ENCODE data around the gene POLR2J. TPM values are rescaled to one million over a fixed set of nuclear protein-coding genes. Genes with fewer than 3 reads are reported as not detected.

POLR2J gene
- total RNA-seq, 4 donors from 2014 or later: 8.2 to 38.8 (median 14.0) TPM

DNA sequence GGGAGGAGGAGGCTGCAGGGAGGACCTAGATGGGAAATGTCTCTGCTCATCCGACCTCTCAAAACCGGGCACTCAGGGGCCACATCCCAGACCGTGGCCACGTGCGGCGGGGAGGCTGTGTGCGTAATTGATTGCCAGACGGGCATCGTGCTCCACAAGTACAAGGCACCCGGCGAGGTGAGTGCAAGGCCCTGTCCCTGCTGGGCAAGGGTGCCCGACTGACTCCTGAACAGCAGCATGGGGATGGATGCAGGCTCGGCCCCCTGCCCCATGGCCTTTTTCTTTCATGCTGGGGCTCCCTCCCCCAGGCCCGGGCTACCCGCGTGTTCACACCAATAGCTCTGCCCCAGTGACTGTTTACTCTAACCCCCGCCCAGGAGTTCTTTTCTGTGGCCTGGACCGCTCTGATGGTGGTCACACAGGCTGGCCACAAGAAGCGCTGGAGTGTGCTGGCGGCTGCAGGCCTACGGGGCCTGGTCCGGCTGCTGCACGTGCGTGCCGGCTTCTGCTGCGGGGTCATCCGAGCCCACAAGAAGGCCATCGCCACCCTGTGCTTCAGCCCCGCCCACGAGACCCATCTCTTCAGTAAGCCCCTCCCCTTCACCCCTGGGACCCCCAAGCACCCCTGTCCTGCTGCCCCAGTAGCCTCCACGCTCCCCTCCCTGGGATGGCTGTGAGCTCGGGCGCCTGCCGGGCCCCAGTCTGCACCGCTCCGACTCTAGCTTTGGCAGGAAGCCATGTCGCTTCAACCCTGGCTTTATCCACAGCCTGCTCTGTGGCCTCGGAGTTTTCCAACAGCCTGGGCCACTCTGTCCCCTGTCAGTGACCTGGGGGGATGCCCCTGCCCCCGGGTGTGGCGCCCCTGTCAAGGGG, 10.0 kb downstream of the POLR2J start:
- Histone ChIP-seq H3K27ac (no peak overlapping the region), H3K4me3 (no peak overlapping the region), H3K27me3 (no peaks in the 10 kb centered on the region), H3K36me3 (no peaks in the 10 kb centered on the region), H3K4me1 (peaks cover 4 to 9% of the 10 kb centered on the region in 2 donors), H3K9me3 (no peaks in the 10 kb centered on the region)
- intact Hi-C loops (cut with DNase I; ENCODE audit: low total_unique reads): no loop called here
- TF ChIP-seq POLR2A (IDR thresholded peaks at IDR 0.05): no peak
- no peak for TF ChIP-seq CTCF (IDR thresholded peaks at IDR 0.05)
- DNase-seq: no peak

- H3K36me3 ChIP-seq: no peaks in the 10 kb centered on the region
- no peak for DNase-seq
- intact Hi-C loops (cut with DNase I; ENCODE audit: low total_unique reads): no loop called here
Observed at GRCh38 chr7:102467581-102468477, 10.9 kb downstream of the POLR2J start.

DNA sequence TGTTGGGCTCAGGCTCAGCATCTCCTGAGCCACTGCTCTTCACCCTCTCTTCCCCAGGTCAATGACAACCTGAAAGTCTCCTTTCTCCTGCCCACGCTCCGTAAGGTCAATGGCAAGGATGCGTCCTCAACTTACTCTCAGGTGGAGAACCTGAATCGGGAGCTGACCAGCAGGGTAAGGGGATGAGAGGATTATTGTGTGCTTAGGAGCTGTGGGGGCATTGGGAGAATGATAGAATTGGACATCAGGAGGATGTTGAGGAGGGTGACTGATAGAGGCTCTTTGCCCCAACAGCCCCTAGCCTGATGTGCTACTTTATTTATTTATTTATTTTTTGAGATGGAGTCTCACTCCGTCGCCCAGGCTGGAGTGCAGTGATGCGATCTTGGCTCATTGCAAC, 12.6 kb downstream of the POLR2J start:
- Histone ChIP-seq H3K4me1 (peaks cover 6 to 11% of the 10 kb centered on the region in 2 donors), H3K27ac (no peak overlapping the region), H3K4me3 (no peak overlapping the region), H3K36me3 (no peaks in the 10 kb centered on the region), H3K27me3 (no peaks in the 10 kb centered on the region), H3K9me3 (no peaks in the 10 kb centered on the region)
- no peak for TF ChIP-seq CTCF (IDR thresholded peaks at IDR 0.05)
- no peak for TF ChIP-seq POLR2A (IDR thresholded peaks at IDR 0.05)
- intact Hi-C loops (cut with DNase I; ENCODE audit: low total_unique reads): no loop called here
- no peak for DNase-seq

More at GRCh38 chr7:102467581-102468477, 10.9 kb downstream of the POLR2J start:
- Histone ChIP-seq H3K4me1 (peaks cover 6 to 11% of the 10 kb centered on the region in 2 donors), H3K4me3 (no peak overlapping the region), H3K27me3 (no peaks in the 10 kb centered on the region), H3K9me3 (no peaks in the 10 kb centered on the region), H3K27ac (no peak overlapping the region)
- TF ChIP-seq POLR2A (IDR thresholded peaks at IDR 0.05) (no peak), CTCF (IDR thresholded peaks at IDR 0.05) (no peak)

DNA sequence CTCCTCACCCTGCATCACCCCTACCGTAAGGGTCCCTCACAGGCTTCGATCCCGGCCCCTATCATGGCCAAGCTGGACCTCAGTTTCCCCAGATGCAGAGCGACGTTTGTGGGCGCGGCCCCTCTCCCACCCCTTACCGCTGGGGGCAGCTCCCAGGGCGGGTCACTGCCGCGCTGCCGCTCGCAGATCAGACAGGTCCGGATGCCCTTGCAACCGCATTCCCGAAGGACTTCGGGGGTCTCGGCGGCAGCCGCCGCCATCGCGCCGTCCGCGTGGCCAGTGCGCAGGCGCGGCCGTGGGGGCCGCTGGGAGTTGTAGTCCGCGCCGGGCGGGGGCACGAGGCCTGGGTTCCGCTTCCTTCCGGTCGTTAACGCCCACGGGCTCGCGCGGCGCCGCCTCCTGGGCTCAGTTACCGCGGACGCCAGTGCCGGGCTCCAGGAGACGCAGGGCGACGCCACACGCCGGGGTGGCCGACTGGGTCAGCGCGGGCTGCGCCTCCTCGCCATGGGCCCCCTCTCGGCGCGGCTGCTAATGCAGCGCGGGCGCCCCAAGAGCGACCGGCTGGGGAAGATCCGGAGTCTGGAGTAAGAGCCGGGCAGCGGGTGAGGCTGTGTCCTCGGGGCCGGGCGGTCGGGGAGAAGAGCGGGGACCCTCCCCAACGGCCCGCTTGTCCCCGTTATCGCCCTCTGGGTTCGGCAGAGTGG, 14.0 kb downstream of the POLR2J start, which contains the start of the genes ALKBH4 and LRWD1:
Gene ALKBH4, minus strand, starts transcription at position 287 of the 704 bp plus-strand sequence. Its CDS starts 27 bp downstream, at position 260.
Gene LRWD1, plus strand, starts transcription at position 408 of the 704 bp plus-strand sequence. Its CDS starts 97 bp downstream, at position 505.
- Histone ChIP-seq H3K36me3 (no peaks in the 10 kb centered on the region), H3K27me3 (no peaks in the 10 kb centered on the region), H3K27ac (peak within 1 kb of the TSS; percentile 74 to 75), H3K9me3 (no peaks in the 10 kb centered on the region), H3K4me1 (peaks cover 6 to 11% of the 10 kb centered on the region in 2 donors), H3K4me3 (peak within 1 kb of the TSS; percentile 81 to 92)
- intact Hi-C loops (cut with DNase I; ENCODE audit: low total_unique reads): no loop called here
- peak; percentile 40 to 72 for TF ChIP-seq POLR2A (IDR thresholded peaks at IDR 0.05)
- peak in 3 of 4 experiments; percentile 28 to 66 (median 33) for TF ChIP-seq CTCF (IDR thresholded peaks at IDR 0.05)
- peak; percentile 91 to 93 for DNase-seq
